C4-2B (cell line): ENCODE measurements around the gene GAK.
"Not testable (repeated sequence)": the region's sequence is repeated elsewhere in the genome, so short reads cannot be mapped to it uniquely, and the experiment has no call there.

Experiments used
- ZFX ChIP-seq: fragments of 450-650 bp; IDR thresholded peaks from 2 replicates; pipeline ENCODE4 v1.6.1; 2017
- TF ChIP-seq, protein P1 (sequence below): fragments of 450-650 bp; conservative IDR thresholded peaks from 2 replicates; pipeline ENCODE4 v1.5.1; 2017; ENCODE audit warnings: mild to moderate bottlenecking

DNA sequence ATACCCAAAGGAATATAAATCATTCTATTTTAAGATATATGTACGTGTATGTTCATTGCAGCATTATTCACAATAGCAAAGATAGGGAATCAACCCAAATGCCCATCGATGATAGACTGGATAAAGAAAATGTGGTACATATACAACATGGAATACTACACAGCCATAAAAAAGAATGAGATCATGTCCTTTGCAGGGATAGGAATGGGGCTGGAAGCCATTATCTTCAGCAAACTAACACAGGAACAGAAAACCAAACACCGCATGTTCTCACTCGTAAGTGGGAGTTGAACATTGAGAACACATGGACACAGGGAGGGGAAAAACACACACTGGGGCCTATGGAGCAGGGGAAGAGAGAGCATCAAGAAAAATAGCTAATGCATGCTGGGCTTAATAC lies 125.1 kb downstream of the GAK start:
- TF ChIP-seq, protein P1, sequence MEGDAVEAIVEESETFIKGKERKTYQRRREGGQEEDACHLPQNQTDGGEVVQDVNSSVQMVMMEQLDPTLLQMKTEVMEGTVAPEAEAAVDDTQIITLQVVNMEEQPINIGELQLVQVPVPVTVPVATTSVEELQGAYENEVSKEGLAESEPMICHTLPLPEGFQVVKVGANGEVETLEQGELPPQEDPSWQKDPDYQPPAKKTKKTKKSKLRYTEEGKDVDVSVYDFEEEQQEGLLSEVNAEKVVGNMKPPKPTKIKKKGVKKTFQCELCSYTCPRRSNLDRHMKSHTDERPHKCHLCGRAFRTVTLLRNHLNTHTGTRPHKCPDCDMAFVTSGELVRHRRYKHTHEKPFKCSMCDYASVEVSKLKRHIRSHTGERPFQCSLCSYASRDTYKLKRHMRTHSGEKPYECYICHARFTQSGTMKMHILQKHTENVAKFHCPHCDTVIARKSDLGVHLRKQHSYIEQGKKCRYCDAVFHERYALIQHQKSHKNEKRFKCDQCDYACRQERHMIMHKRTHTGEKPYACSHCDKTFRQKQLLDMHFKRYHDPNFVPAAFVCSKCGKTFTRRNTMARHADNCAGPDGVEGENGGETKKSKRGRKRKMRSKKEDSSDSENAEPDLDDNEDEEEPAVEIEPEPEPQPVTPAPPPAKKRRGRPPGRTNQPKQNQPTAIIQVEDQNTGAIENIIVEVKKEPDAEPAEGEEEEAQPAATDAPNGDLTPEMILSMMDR = not testable (repeated sequence)
- not testable (repeated sequence) for TF ChIP-seq ZFX
